GM06990 (cell line): ENCODE results near the gene DNAJC2.
A peak's percentile ranks its signal among the peaks of the same experiment; 100 is the strongest.
"Not testable (repeated sequence)": the region's sequence is repeated elsewhere in the genome, so short reads cannot be mapped to it uniquely, and the experiment has no call there.

Experiments used
- DNase-seq: peaks from one replicate; pipeline ENCODE4 v3.0.0-alpha.2; 2011; ENCODE audit not compliant: insufficient read length; ENCODE audit errors: extremely low read depth
- H3K27me3 ChIP-seq: replicated peaks from 2 replicates; pipeline ENCODE4 v1.6.0; 2011; ENCODE audit warnings: low read length; ENCODE audit not compliant: control insufficient read depth, insufficient read depth
- H3K36me3 ChIP-seq: 2 replicates; pipeline ENCODE4 v1.5.1; 2011; ENCODE audit warnings: low read length; ENCODE audit not compliant: control insufficient read depth, insufficient read depth
- H3K4me3 ChIP-seq: replicated peaks from 2 replicates; pipeline ENCODE4 v1.5.1; 2011; ENCODE audit warnings: low read depth, mild to moderate bottlenecking, control low read depth, low read length
- CTCF ChIP-seq: IDR thresholded peaks from 2 replicates; pipeline ENCODE4 v1.5.1; 2011; ENCODE audit warnings: low read length, control low read depth, mild to moderate bottlenecking, inconsistent platforms; ENCODE audit not compliant: insufficient read depth, poor library complexity, severe bottlenecking

Gene DNAJC2

GRCh38 chr7:103293526-103293925 is 51.0 kb downstream of the DNAJC2 start:
- no peak for TF ChIP-seq CTCF
- H3K27me3 ChIP-seq, result no peaks in the 10 kb centered on the region
- no peaks in the 10 kb centered on the region for H3K36me3 ChIP-seq
- DNase-seq, result no peak
- no peak overlapping the region for H3K4me3 ChIP-seq

GRCh38 chr7:103292122-103292521 is 52.4 kb downstream of the DNAJC2 start:
- H3K36me3 ChIP-seq, result no peaks in the 10 kb centered on the region
- TF ChIP-seq CTCF, result no peak
- DNase-seq, result no peak
- H3K27me3 ChIP-seq, result no peaks in the 10 kb centered on the region
- H3K4me3 ChIP-seq, result no peak overlapping the region

GRCh38 chr7:103282802-103283427 is 61.7 kb downstream of the DNAJC2 start:
- DNase-seq, H3K4me3 ChIP-seq, H3K36me3 ChIP-seq, H3K27me3 ChIP-seq: not testable (repeated sequence)

- not testable (repeated sequence) for DNase-seq, H3K27me3 ChIP-seq, H3K36me3 ChIP-seq
- peak overlapping the region; percentile 78 for H3K4me3 ChIP-seq
Measured at GRCh38 chr7:103280803-103281155, 63.8 kb downstream of the DNAJC2 start.

- DNase-seq, result peak; percentile 84
- not testable (repeated sequence) for H3K36me3 ChIP-seq, H3K27me3 ChIP-seq
- H3K4me3 ChIP-seq, result peak overlapping the region; percentile 78
Measured at GRCh38 chr7:103279963-103280802, 64.4 kb downstream of the DNAJC2 start.

- peak overlapping the region; percentile 78 for H3K4me3 ChIP-seq
- H3K27me3 ChIP-seq, H3K36me3 ChIP-seq, DNase-seq: not testable (repeated sequence)
Measured at GRCh38 chr7:103279636-103279962, 65.0 kb downstream of the DNAJC2 start.

GRCh38 chr7:103278195-103278594 is 66.4 kb downstream of the DNAJC2 start:
- not testable (repeated sequence) for H3K27me3 ChIP-seq, DNase-seq, H3K4me3 ChIP-seq, H3K36me3 ChIP-seq

GRCh38 chr7:103274867-103275266 is 69.7 kb downstream of the DNAJC2 start:
- not testable (repeated sequence) for DNase-seq, H3K4me3 ChIP-seq, H3K36me3 ChIP-seq, H3K27me3 ChIP-seq

GRCh38 chr7:103273374-103273773 is 71.2 kb downstream of the DNAJC2 start:
- DNase-seq, H3K27me3 ChIP-seq, H3K4me3 ChIP-seq, H3K36me3 ChIP-seq: not testable (repeated sequence)

GRCh38 chr7:103266229-103266628 is 78.3 kb downstream of the DNAJC2 start:
- not testable (repeated sequence) for H3K36me3 ChIP-seq, H3K27me3 ChIP-seq, H3K4me3 ChIP-seq, DNase-seq

- not testable (repeated sequence) for H3K36me3 ChIP-seq, DNase-seq, H3K27me3 ChIP-seq, H3K4me3 ChIP-seq
Measured at GRCh38 chr7:103264054-103264453, 80.5 kb downstream of the DNAJC2 start.
